Activated CD8-positive, alpha-beta memory T cell treated with anti-CD3 and anti-CD28 coated beads for 24 hours (primary cell): ENCODE data around the gene CTNND2.

ENCODE experiments used
- DNase-seq: peaks from one replicate; pipeline ENCODE4 v3.0.0-alpha.2; 2020

CTNND2 gene

GRCh38 chr5:11590475-11590874 is 313.8 kb downstream of the CTNND2 start:
- DNase-seq: no peak

- DNase-seq: no peak
These were observed 315.4 kb downstream of the CTNND2 start for GRCh38 chr5:11588803-11589202.

- DNase-seq: no peak
These were observed 320.2 kb downstream of the CTNND2 start for GRCh38 chr5:11584017-11584416.

GRCh38 chr5:11579351-11579750 is 324.9 kb downstream of the CTNND2 start:
- DNase-seq: no peak

GRCh38 chr5:11574787-11575186 is 329.5 kb downstream of the CTNND2 start:
- no peak for DNase-seq

- DNase-seq: no peak
These were observed 330.9 kb downstream of the CTNND2 start for GRCh38 chr5:11573140-11573992.

GRCh38 chr5:11564706-11565105 is 339.5 kb downstream of the CTNND2 start:
- no peak for DNase-seq

- no peak for DNase-seq
These were observed 340.4 kb downstream of the CTNND2 start for GRCh38 chr5:11563822-11564221.

GRCh38 chr5:11560915-11561697 is 343.1 kb downstream of the CTNND2 start:
- DNase-seq: no peak

GRCh38 chr5:11557063-11557462 is 347.2 kb downstream of the CTNND2 start:
- DNase-seq: no peak

GRCh38 chr5:11555171-11555570 is 349.1 kb downstream of the CTNND2 start:
- DNase-seq: no peak

- DNase-seq: no peak
These were observed 356.5 kb downstream of the CTNND2 start for GRCh38 chr5:11547730-11548129.

GRCh38 chr5:11547140-11547539 is 357.1 kb downstream of the CTNND2 start:
- DNase-seq: no peak

- no peak for DNase-seq
These were observed 364.1 kb downstream of the CTNND2 start for GRCh38 chr5:11540112-11540511.

GRCh38 chr5:11531811-11532555 is 372.3 kb downstream of the CTNND2 start:
- no peak for DNase-seq

GRCh38 chr5:11528720-11529119 is 375.5 kb downstream of the CTNND2 start:
- no peak for DNase-seq

- DNase-seq: no peak
These were observed 376.4 kb downstream of the CTNND2 start for GRCh38 chr5:11527652-11528349.

- no peak for DNase-seq
These were observed 379.2 kb downstream of the CTNND2 start for GRCh38 chr5:11525020-11525419.

GRCh38 chr5:11524188-11524587 is 380.1 kb downstream of the CTNND2 start:
- no peak for DNase-seq

GRCh38 chr5:11522796-11523195 is 381.4 kb downstream of the CTNND2 start:
- DNase-seq: no peak

- no peak for DNase-seq
These were observed 383.9 kb downstream of the CTNND2 start for GRCh38 chr5:11520241-11520930.

- no peak for DNase-seq
These were observed 385.0 kb downstream of the CTNND2 start for GRCh38 chr5:11519236-11519635.
